Stimulated activated CD8-positive, alpha-beta memory T cell treated with anti-CD3 and anti-CD28 coated beads, Interleukin-7, amount 100 ng/mL, for 1 hour (primary cell): Measurements from ENCODE around the gene SACM1L.
"Not testable (repeated sequence)": the region's sequence is repeated elsewhere in the genome, so short reads cannot be mapped to it uniquely, and the experiment has no call there.

Source experiments
- DNase-seq, 2 donors: peaks; one replicate each; pipeline ENCODE4 v3.0.0-alpha.2; 2020; ENCODE audit warnings: low read depth in 2 of 2

SACM1L gene

GRCh38 chr3:45691842-45692241, 2.6 kb downstream of the SACM1L start:
- DNase-seq: no peak

- DNase-seq: no peak
These were observed 3.7 kb downstream of the SACM1L start for GRCh38 chr3:45692866-45693265.

GRCh38 chr3:45693941-45694521, 4.8 kb downstream of the SACM1L start:
- no peak for DNase-seq

GRCh38 chr3:45695166-45695565, 6.0 kb downstream of the SACM1L start:
- DNase-seq: not testable (repeated sequence)

- no peak for DNase-seq
These were observed 11.4 kb downstream of the SACM1L start for GRCh38 chr3:45700570-45701073.

- no peak for DNase-seq
These were observed 12.1 kb downstream of the SACM1L start for GRCh38 chr3:45701172-45701867.

- no peak for DNase-seq
These were observed 15.2 kb downstream of the SACM1L start for GRCh38 chr3:45704301-45704943.

GRCh38 chr3:45705839-45706808, 16.9 kb downstream of the SACM1L start:
- no peak for DNase-seq

GRCh38 chr3:45711931-45712330, 22.7 kb downstream of the SACM1L start:
- no peak for DNase-seq

GRCh38 chr3:45712434-45713110, 23.4 kb downstream of the SACM1L start:
- DNase-seq: no peak

GRCh38 chr3:45715945-45716344, 26.7 kb downstream of the SACM1L start:
- no peak for DNase-seq

- no peak for DNase-seq
These were observed 27.7 kb downstream of the SACM1L start for GRCh38 chr3:45716790-45717336.

- DNase-seq: no peak
These were observed 30.7 kb downstream of the SACM1L start for GRCh38 chr3:45719655-45720487.

- no peak for DNase-seq
These were observed 35.7 kb downstream of the SACM1L start for GRCh38 chr3:45724911-45725310.

GRCh38 chr3:45729614-45730013, 40.4 kb downstream of the SACM1L start:
- no peak for DNase-seq

- no peak for DNase-seq
These were observed 41.4 kb downstream of the SACM1L start for GRCh38 chr3:45730409-45731154.

- DNase-seq: no peak
These were observed 47.5 kb downstream of the SACM1L start for GRCh38 chr3:45736707-45737106.

- DNase-seq: no peak
These were observed 48.0 kb downstream of the SACM1L start for GRCh38 chr3:45737234-45737633.

- DNase-seq: no peak
These were observed 50.8 kb downstream of the SACM1L start for GRCh38 chr3:45739991-45740390.
